Fibroblast of skin of right biceps (primary cell): ENCODE measurements around the gene SP4.
A peak's percentile ranks its signal among the peaks of the same experiment; 100 is the strongest.
"Not testable (repeated sequence)": the region's sequence is repeated elsewhere in the genome, so short reads cannot be mapped to it uniquely, and the experiment has no call there.

Experiments
- DNase-seq: peaks from one replicate; pipeline ENCODE4 v3.0.0-alpha.2; 2013

Gene SP4

DNA sequence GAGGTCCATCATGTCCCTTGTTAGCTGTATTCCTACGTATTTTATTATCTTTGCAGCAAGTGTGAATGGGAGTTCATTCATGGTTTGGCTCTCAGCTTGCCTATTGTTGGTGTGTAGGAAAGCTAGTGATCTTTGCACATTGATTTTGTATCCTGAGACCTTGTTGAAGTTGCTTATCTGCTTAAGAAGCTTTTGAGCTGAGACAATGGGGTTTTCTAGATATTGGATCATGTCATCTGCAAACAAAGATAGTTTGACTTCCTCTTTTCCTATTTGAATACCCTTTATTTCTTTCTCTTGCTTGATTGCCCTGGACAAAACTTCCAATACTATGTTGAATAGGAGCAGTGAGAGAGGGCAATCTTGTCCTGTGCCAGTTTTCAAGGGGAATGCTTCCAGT, 104.6 kb downstream of the SP4 start:
- not testable (repeated sequence) for DNase-seq

DNA sequence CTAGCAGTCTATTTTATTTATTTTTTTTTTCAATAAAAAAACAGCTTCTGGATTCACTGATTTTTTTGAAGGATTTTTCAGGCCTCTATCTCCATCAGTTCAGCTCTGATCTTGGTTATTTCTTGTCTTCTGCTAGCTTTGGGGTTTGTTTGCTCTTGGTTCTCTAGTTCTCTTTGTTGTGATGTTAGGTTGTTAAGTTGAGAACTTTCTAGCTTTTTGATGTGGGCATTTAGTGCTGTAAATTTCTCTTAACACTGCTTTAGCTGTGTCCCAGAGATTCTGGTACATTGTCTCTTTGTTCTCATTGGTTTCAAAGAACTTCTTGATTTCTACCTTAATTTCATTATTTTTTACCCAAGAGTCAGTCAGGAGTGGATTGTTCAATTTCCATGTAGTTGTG, 105.8 kb downstream of the SP4 start:
- not testable (repeated sequence) for DNase-seq

DNA sequence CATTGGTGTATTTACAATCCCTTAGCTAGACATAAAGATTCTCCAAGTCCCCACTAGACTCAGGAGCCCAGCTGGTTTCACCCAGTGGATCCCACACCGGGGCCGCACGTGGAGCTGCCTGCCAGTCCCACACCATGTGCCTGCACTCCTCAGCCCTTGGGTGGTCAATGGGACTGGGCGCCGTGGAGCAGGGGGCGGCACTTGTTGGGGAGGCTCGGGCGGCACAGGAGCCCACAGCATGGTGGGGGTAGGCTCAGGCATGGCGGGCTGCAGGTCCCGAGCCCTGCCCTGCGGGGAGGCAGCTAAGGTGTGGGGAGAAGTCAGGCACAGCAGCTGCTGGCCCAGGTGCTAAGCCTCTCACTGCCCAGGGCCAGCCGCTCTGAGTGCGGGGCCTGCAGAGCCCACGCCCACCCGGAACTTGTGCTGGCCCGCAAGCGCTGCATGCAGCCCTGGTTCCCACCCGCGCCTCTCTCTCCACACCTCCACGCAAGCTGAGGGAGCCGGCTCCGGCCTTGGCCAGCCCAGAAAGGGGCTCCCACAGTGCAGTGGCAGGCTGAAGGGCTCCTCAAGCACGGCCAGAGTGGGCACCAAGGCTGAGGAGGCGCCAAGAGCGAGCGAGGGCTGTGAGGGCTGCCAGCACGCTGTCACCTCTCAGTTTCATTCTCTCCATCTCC, 108.7 kb downstream of the SP4 start:
- DNase-seq: not testable (repeated sequence)

DNA sequence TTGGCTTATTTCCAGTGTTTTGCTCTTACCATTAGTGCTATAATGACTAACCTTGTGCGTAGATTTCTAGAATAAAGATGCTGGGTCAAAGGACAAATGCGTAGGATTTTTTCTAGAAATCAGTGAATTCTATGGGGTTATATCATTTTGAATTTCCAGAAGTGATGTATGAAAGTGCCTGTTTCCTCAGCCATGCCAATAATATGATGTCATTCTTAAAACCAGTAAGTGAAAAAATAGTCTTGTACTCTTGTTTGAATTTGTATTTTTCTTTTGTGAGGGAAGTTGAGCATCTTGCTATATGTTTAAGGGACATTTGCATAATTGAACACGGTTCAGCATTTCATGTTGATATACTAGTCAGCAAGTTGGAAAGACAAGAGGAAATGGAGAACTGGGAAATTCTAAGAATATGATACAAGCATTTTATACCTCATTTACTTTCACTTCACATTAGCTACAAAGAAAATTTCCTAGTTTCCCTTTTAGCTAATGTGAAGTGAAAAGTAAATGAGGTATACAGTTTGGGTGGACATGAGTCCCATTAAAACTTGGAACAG, 111.1 kb downstream of the SP4 start:
- no peak for DNase-seq

DNA sequence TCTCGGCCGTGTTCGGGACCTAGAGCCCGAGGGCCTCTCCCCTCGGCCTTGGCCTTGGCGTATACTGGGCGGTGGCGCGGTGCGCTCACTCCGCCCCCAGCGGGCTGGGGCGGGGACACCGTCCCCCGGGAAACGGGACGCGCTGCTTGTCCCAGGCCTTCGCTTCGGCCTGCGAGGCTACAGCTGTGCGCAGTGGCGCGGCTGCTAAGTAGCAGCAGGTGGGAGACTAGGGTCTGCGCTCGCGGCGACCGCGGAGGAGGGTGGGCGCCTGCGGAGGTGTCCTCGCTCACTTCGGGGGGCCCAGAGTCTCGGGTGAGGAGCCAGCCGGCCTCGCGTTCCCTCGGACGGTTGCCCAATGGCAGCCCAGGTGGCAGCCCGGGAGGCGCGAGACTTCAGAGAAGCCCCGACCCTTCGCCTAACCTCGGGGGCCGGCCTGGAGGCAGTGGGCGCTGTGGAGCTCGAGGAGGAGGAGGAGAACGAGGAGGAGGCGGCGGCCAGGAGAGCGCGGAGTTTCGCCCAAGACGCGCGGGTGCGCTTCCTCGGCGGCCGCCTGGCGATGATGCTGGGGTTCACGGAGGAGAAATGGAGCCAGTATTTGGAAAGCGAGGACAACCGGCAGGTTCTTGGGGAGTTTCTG, 115.1 kb downstream of the SP4 start, which contains the start of gene DNAH11:
Gene DNAH11 (plus strand): TSS at position 149 of the 637 bp plus-strand sequence. CDS start 207 bp downstream, at position 356.
- peak; percentile 11 for DNase-seq

DNA sequence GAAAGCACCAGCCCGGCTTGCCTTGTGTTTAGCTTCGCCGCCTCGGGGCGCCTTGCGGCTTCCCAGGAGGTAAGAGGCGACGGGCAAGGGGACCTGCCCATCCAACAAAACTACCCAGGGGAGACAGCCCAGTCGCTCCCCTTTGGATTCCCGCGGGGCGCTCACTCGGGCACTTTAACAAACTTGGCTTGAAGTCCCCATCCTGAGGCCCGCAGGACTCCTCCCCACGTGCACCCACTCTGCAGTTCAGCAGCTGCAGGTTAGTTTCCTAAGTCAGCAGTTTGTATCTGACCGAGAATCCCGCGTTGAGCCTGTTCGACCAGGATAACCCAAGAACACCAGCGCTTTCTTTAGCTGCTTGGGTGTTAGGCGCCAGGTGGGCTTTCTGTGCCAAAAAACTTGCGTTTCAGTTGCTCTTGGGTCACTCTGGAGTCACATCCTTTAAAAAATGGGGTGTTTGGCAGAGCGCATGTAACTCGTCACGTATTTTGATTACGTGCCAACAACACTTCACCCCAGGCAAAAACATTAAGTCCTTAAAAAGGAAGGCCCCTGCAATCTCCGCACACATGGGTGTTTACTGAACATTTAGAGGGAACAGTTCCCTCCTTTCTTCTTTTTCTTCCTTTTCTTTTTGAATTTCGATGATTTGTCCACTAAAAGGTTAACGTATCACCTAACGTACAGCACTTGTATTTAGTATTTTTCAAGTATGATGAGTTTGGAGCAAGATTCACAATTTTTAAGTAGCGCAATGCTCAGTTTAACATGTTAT, 115.8 kb downstream of the SP4 start:
- peak; percentile 15 for DNase-seq

DNA sequence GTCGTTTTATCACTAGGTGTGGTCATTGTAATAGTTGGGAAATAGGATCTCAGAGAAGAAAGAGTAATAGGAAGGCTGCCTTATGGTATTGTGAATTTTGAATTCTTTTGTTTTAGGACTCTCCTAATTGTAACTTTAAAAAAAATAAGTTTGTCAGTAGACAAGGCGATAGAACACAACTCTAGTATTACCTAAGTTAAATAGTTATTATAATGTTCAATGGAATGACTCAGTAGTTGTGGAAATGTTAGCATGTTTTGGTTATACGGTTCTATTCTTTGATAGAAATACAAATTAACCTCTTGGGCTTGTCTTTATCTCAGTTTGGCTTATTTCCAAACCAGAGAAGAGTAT, 116.4 kb downstream of the SP4 start:
- no peak for DNase-seq

DNA sequence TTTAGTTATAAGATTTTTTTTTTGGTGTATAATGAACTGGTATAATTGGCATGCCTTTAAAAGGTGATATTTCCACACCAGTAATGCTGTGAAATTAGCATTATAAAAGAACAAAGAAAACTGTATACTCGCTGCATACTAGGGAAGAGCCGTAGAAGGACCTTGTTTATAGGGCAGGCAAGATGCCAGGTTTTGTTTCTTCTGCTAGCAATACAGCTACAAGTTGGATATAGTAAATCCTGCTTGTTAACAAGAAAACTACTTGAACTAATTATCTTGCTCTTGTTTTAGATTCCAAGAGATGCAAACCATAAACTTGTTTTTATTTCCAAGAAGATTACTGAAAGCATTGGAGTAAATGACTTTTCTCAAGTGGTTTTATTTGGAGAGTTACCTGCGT, 116.8 kb downstream of the SP4 start:
- no peak for DNase-seq

DNA sequence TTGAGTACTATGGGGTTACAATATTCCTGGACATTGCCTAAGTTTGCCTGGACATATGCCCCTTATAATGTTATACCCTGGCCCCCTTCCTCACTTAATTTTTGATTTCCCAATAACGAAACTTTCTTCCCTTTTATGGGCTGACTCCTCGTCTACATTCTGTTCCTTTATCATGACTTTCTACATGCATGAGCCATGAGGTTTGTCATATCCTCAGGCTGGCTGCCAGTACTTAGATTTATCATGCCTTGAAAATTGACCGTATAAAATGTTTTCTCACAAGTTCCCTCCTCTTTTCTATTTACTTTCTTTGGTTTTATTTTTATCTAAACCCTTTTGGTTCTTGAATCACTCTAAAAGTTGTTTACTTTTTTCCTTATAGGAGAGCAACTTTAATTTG, 119.6 kb downstream of the SP4 start:
- no peak for DNase-seq

DNA sequence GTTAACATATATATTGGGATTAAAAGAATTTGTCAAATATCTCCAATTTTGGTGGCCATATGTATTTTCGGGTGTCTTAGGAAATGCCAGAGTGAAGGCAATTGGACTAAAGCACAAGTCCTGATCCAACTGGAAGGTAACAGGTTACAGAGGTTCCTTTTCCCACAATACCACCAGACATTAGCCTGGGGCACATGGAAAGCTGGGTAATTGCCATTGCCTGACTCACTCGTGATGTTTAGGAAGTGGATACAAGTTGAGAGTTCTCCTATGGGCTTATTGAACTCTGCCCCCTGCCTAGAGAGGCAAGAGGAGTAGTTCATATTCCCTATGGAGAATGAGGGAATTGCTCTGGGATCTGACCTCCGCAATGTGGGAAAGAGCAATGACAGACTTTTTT, 120.6 kb downstream of the SP4 start:
- DNase-seq: no peak

DNA sequence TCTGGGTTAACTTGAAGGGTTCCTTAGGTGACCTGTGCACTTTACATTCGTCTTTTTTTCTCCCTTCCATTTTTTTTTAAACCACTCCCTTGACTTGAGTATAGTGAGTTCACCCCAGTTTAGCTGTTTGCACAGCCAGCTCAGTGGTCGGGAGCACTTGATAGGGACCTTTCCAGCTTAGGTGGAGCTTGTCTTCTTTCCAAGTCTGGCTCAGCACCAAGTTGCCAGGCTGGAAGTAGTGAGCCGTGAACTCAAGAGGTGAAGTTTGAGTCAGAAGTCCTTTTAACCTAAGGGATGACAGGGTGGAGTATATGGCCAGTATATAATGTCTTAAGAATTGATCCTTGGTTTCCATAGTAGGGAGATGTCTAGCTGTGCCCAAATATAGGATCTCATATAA, 122.2 kb downstream of the SP4 start:
- DNase-seq: no peak

DNA sequence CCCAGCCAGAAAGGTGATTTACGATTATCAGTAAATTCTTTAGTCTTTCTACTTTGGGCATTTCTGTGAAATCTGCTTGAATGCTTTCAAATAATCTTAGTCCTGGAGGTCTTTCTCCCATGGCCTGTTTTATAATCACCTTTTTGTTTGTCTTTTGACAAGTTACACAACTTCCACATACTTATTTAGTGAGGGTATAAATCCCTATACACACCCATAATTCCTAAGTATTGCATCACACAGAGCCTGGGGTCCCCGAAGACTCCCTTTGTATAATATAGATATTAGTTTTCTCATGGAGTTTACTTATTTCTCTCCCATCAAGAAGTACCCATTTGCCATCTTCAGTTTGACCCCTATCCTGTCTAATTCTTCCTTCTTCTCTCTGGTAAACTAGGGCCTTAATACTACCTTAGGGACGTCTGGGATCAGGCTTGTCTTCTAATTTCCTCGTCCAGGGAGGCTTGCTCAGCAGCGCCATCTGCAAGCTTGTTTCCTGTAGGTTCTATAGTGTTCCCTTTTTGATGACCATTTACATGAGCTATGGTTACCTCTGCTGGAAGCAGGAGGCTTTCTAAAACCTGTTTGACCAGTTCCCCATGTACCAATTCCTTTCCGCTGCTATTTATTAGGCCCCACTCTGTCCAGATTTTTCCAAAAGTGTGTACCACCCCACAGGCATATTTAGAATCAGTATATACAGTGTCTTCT, 123.1 kb downstream of the SP4 start:
- DNase-seq: no peak

DNA sequence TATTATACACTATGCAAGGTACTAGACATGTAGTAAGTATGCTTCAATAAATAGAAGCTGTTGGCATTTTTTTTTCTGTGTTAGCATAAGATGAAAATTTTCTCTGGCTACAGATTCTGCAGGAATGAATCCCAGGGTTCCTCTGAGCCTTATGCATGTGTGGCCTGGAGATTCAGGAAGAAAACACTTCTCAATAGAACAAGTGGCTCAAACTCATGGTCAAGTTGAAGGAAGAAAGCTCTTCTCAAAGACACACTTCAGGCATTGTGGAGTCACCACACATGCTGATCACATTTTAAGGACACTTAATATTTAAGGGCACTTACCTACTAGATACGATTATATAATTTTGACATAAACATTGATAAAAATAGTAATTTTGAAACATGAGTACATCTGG, 134.5 kb downstream of the SP4 start:
- DNase-seq: no peak
